CD14-positive monocyte (primary cell): ENCODE results near the gene NEK1. TPM values are rescaled to one million over a fixed set of nuclear protein-coding genes. Genes with fewer than 3 reads are reported as not detected.
"Not testable (repeated sequence)": the region's sequence is repeated elsewhere in the genome, so short reads cannot be mapped to it uniquely, and the experiment has no call there.

Experiments used
- DNase-seq, 3 donors: peaks; one replicate each; pipeline ENCODE4 v3.0.0-alpha.2; 2011 to 2022
- H2AFZ ChIP-seq: 2 replicates; pipeline ENCODE4 v1.6.0; 2012; ENCODE audit warnings: mild to moderate bottlenecking, low read depth, low read length, inconsistent platforms; ENCODE audit not compliant: insufficient read depth, poor library complexity, severe bottlenecking
- H3K27ac ChIP-seq, 2 donors: 1 replicate in 1 of 2; 2 replicates in 1 of 2; pipeline ENCODE4 v1.5.1; 2012 to 2013; ENCODE audit warnings: low read length in 2 of 2, control low read depth in 1 of 2, inconsistent platforms in 1 of 2, low read depth in 1 of 2, mild to moderate bottlenecking in 1 of 2
- H3K27me3 ChIP-seq, 2 donors: one replicate each; pipeline versions ENCODE4 v1.6.0 to v1.6.1; 2011 to 2013; ENCODE audit warnings: low read length in 2 of 2; ENCODE audit not compliant: control insufficient read depth in 2 of 2, insufficient read depth in 2 of 2
- H3K36me3 ChIP-seq, 2 donors: replicated peaks in 1 of 2; 1 replicate in 1 of 2; 2 replicates in 1 of 2; pipeline versions ENCODE4 v1.5.1 to v1.6.1; 2012 to 2013; ENCODE audit warnings: low read length in 2 of 2, control low read depth in 1 of 2, inconsistent platforms in 1 of 2, mild to moderate bottlenecking in 1 of 2; ENCODE audit not compliant: insufficient read depth in 2 of 2, control insufficient read depth in 1 of 2
- H3K4me1 ChIP-seq, 2 donors: 1 replicate in 1 of 2; 2 replicates in 1 of 2; pipeline versions ENCODE4 v1.5.1 to v1.6.1; 2012 to 2013; ENCODE audit warnings: low read length in 2 of 2, control low read depth in 1 of 2, inconsistent platforms in 1 of 2, mild to moderate bottlenecking in 1 of 2, moderate library complexity in 1 of 2; ENCODE audit not compliant: insufficient read depth in 2 of 2, control insufficient read depth in 1 of 2
- H3K4me2 ChIP-seq: replicated peaks from 2 replicates; pipeline ENCODE3; 2012; ENCODE audit warnings: low read length, moderate library complexity, mild to moderate bottlenecking; ENCODE audit not compliant: poor library complexity, severe bottlenecking; ENCODE audit errors: extremely low read depth
- H3K4me3 ChIP-seq, 3 experiments: fragments of 200-600 bp in 1 of 3; sonication (generic) in 1 of 3; replicated peaks in 1 of 3; 1 replicate in 2 of 3; 2 replicates in 1 of 3; pipeline ENCODE4 v1.5.1; 2011 to 2013; ENCODE audit warnings: low read length in 3 of 3, mild to moderate bottlenecking in 3 of 3, control low read depth in 2 of 3, low read depth in 2 of 3, inconsistent platforms in 1 of 3, moderate library complexity in 1 of 3
- H3K79me2 ChIP-seq: 2 replicates; pipeline ENCODE4 v1.6.0; 2012; ENCODE audit warnings: mild to moderate bottlenecking, control low read depth, inconsistent platforms, low read length, moderate library complexity; ENCODE audit not compliant: insufficient read depth
- H3K9ac ChIP-seq: 2 replicates; pipeline ENCODE4 v1.6.0; 2017; ENCODE audit warnings: low read length, mild to moderate bottlenecking; ENCODE audit not compliant: insufficient read depth, poor library complexity, severe bottlenecking
- H3K9me3 ChIP-seq, 2 donors: replicated peaks in 1 of 2; 1 replicate in 1 of 2; 2 replicates in 1 of 2; pipeline versions ENCODE4 v1.5.1 to v1.6.1; 2012 to 2013; ENCODE audit warnings: low read length in 2 of 2, control low read depth in 1 of 2; ENCODE audit not compliant: control insufficient read depth in 1 of 2, insufficient read depth in 1 of 2
- H4K20me1 ChIP-seq: 2 replicates; pipeline ENCODE4 v1.6.0; 2012; ENCODE audit warnings: mild to moderate bottlenecking, low read length, control low read depth, moderate library complexity; ENCODE audit not compliant: insufficient read depth
- H3K27ac Mint-ChIP-seq, 7 donors: one replicate each; pipeline ENCODE4 v1.8.0; 2020; ENCODE audit warnings: mild to moderate bottlenecking in 7 of 7, mixed read lengths in 7 of 7, moderate library complexity in 6 of 7, inconsistent platforms in 2 of 7
- H3K27me3 Mint-ChIP-seq, 3 donors: one replicate each; pipeline ENCODE4 v1.8.0; 2021 to 2022; ENCODE audit warnings: low read depth in 3 of 3, mild to moderate bottlenecking in 3 of 3, mixed read lengths in 3 of 3, moderate library complexity in 3 of 3, inconsistent platforms in 1 of 3
- H3K36me3 Mint-ChIP-seq, 2 donors: one replicate each; pipeline ENCODE4 v1.8.0; 2020; ENCODE audit warnings: mixed read lengths in 2 of 2, inconsistent platforms in 1 of 2, mild to moderate bottlenecking in 1 of 2
- H3K4me1 Mint-ChIP-seq: one replicate; pipeline ENCODE4 v1.8.0; 2020; ENCODE audit warnings: mild to moderate bottlenecking, mixed read lengths
- H3K4me3 Mint-ChIP-seq, 2 donors: one replicate each; pipeline ENCODE4 v1.8.0; 2020; ENCODE audit warnings: mild to moderate bottlenecking in 2 of 2, mixed read lengths in 2 of 2, moderate library complexity in 1 of 2
- H3K9me3 Mint-ChIP-seq, 7 donors: one replicate each; pipeline ENCODE4 v1.8.0; 2020 to 2022; ENCODE audit warnings: mixed read lengths in 7 of 7, mild to moderate bottlenecking in 6 of 7, moderate library complexity in 6 of 7, inconsistent platforms in 2 of 7
- WGBS: methylation state at CpG from one replicate; pipeline ENCODE4 v1.1.5; 2013; ENCODE audit warnings: missing lambda C conversion rate; ENCODE audit not compliant: insufficient coverage; 5-methylcytosine and 5-hydroxymethylcytosine counted together
- intact Hi-C, 2 donors: fragments of 100-400 bp; cut with micrococcal nuclease; formaldehyde crosslinking; loops; one replicate each; pipeline versions ENCODE4 v1.15.0 to v1.15.1; 2023
- polyA plus RNA-seq, 3 donors: library from polyadenylated mRNA; depleted of rRNA in 1 of 3; unstranded in 2 of 3; stranded (reverse) in 1 of 3; fragments of 300-500 nt in 2 of 3; fragments of >200 nt in 1 of 3; fragmentation: Illumina TruSeq in 2 of 3; gene quantifications; 1 replicate in 2 of 3; 2 replicates in 1 of 3; pipeline ENCODE4 v1.2.3, GENCODE V29; 2012 to 2021
- TF ChIP-seq, protein P1 (sequence below): fragments of 200-600 bp; IDR thresholded peaks from one replicate; pipeline ENCODE4 v1.8.0; 2022; ENCODE audit warnings: antibody characterized with exemption, mild to moderate bottlenecking

NEK1 gene
- polyA plus RNA-seq, 3 donors = 1.9 to 5.5 (median 2.7) TPM

- H3K27me3 Mint-ChIP-seq = no peaks in the 10 kb centered on the region
- Histone ChIP-seq H3K79me2 (no peaks in the 10 kb centered on the region), H3K4me2 (no peak overlapping the region), H3K9me3 (no peaks in the 10 kb centered on the region), H3K4me1 (no peaks in the 10 kb centered on the region), H2AFZ (no peak overlapping the region), H4K20me1 (no peaks in the 10 kb centered on the region), H3K27ac (no peak overlapping the region), H3K27me3 (no peaks in the 10 kb centered on the region), H3K9ac (no peak overlapping the region), H3K36me3 (peaks cover 2 to 10% of the 10 kb centered on the region in 2 donors), H3K4me3 (no peak overlapping the region)
- 22% methylated on average over 1 of the region's 3 CpGs for WGBS
- peaks cover 9 to 10% of the 10 kb centered on the region in 2 donors for H3K36me3 Mint-ChIP-seq
- H3K4me3 Mint-ChIP-seq = no peak overlapping the region
- TF ChIP-seq, protein P1, sequence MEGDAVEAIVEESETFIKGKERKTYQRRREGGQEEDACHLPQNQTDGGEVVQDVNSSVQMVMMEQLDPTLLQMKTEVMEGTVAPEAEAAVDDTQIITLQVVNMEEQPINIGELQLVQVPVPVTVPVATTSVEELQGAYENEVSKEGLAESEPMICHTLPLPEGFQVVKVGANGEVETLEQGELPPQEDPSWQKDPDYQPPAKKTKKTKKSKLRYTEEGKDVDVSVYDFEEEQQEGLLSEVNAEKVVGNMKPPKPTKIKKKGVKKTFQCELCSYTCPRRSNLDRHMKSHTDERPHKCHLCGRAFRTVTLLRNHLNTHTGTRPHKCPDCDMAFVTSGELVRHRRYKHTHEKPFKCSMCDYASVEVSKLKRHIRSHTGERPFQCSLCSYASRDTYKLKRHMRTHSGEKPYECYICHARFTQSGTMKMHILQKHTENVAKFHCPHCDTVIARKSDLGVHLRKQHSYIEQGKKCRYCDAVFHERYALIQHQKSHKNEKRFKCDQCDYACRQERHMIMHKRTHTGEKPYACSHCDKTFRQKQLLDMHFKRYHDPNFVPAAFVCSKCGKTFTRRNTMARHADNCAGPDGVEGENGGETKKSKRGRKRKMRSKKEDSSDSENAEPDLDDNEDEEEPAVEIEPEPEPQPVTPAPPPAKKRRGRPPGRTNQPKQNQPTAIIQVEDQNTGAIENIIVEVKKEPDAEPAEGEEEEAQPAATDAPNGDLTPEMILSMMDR = no peak
- no peaks in the 10 kb centered on the region for H3K9me3 Mint-ChIP-seq
- H3K4me1 Mint-ChIP-seq = no peaks in the 10 kb centered on the region
- no peak overlapping the region for H3K27ac Mint-ChIP-seq
- intact Hi-C loops = no loop called here
- no peak for DNase-seq
These were observed 184.0 kb downstream of the NEK1 start for GRCh38 chr4:169428376-169428775.

- H3K9ac ChIP-seq, H3K79me2 ChIP-seq, H3K27me3 Mint-ChIP-seq, DNase-seq, H3K27me3 ChIP-seq, H3K9me3 ChIP-seq, H3K4me3 Mint-ChIP-seq, H3K4me3 ChIP-seq, H3K4me1 Mint-ChIP-seq, H3K4me2 ChIP-seq, H3K27ac ChIP-seq, intact Hi-C loops, H3K9me3 Mint-ChIP-seq, H3K36me3 Mint-ChIP-seq, H2AFZ ChIP-seq, H3K4me1 ChIP-seq, H3K27ac Mint-ChIP-seq, H4K20me1 ChIP-seq: not testable (repeated sequence)
- WGBS = no CpG with 5 or more reads among the region's 2 CpGs
- H3K36me3 ChIP-seq = peaks cover 2 to 10% of the 10 kb centered on the region in 2 donors
These were observed 184.7 kb downstream of the NEK1 start for GRCh38 chr4:169427727-169428126.
